IMR-90 (cell line): ENCODE measurements around the gene AMIGO2. TPM values are rescaled to one million over a fixed set of nuclear protein-coding genes. Genes with fewer than 3 reads are reported as not detected.

Experiments
- ATAC-seq: fragments of 200-7000 bp; cut with Tn5 transposase; 2 replicates; pipeline ENCODE4 v1.9.1; 2020; ENCODE audit warnings: low read depth, mild to moderate bottlenecking, moderate library complexity
- BruUV-seq: library from RNA; stranded (reverse); fragments of 400-500 nt; replicated peaks from 2 replicates; lab custom pipeline; 2021; lab: Mats Ljungman, UMichigan
- CTCF ChIA-PET: fragments of 300-600 bp; formaldehyde crosslinking; extraction: SDS; loops from one replicate; lab custom pipeline; 2021; ENCODE audit warnings: antibody characterized with exemption; lab: Yijun Ruan, JAX
- POLR2A ChIA-PET: fragments of 300-600 bp; sonication (Branson Sonifier 250); formaldehyde crosslinking; loops from one replicate; lab custom pipeline; 2022; ENCODE audit warnings: antibody characterized with exemption; ENCODE audit not compliant: unreplicated experiment; lab: Charles Lee
- DNase-seq: peaks from one replicate; pipeline ENCODE4 v3.0.0; 2013
- H2AFZ ChIP-seq: replicated peaks from 2 replicates; pipeline ENCODE3; 2013; ENCODE audit warnings: low read length, mild to moderate bottlenecking; ENCODE audit not compliant: poor library complexity
- H2AK5ac ChIP-seq: 2 replicates; pipeline ENCODE4 v1.6.1; 2013; ENCODE audit warnings: low read depth, low read length, inconsistent platforms
- H2AK9ac ChIP-seq: replicated peaks from 2 replicates; pipeline ENCODE3; 2013; ENCODE audit warnings: mild to moderate bottlenecking, low read depth, low read length, moderate library complexity; ENCODE audit not compliant: poor library complexity
- H2BK120ac ChIP-seq: 2 replicates; pipeline ENCODE4 v1.6.1; 2013; ENCODE audit warnings: low read depth, low read length, inconsistent platforms
- H2BK15ac ChIP-seq: 3 replicates; pipeline ENCODE4 v1.6.1; 2013; ENCODE audit warnings: low read depth, low read length, inconsistent platforms
- H2BK20ac ChIP-seq: 2 replicates; pipeline ENCODE4 v1.6.1; 2013; ENCODE audit warnings: low read depth, mild to moderate bottlenecking, inconsistent platforms, low read length, moderate library complexity
- H2BK5ac ChIP-seq: 2 replicates; pipeline ENCODE4 v1.6.1; 2013; ENCODE audit warnings: mild to moderate bottlenecking, low read depth, low read length, inconsistent platforms; ENCODE audit not compliant: poor library complexity, severe bottlenecking
- H3K14ac ChIP-seq: replicated peaks from 2 replicates; pipeline ENCODE4 v1.6.1; 2013; ENCODE audit warnings: low read depth, low read length, inconsistent platforms
- H3K18ac ChIP-seq: 2 replicates; pipeline ENCODE4 v1.6.1; 2013; ENCODE audit warnings: low read depth, low read length, control low read depth
- H3K23ac ChIP-seq: 2 replicates; pipeline ENCODE4 v1.6.1; 2013; ENCODE audit warnings: low read depth, low read length, inconsistent platforms
- H3K27ac ChIP-seq: 2 replicates; pipeline ENCODE4 v1.5.1; 2013; ENCODE audit warnings: mild to moderate bottlenecking, control low read depth, low read length; ENCODE audit not compliant: insufficient read depth
- H3K27me3 ChIP-seq: 2 replicates; pipeline ENCODE4 v1.6.1; 2013; ENCODE audit warnings: low read length; ENCODE audit not compliant: control insufficient read depth, insufficient read depth
- H3K36me3 ChIP-seq: 2 replicates; pipeline ENCODE4 v1.6.1; 2013; ENCODE audit warnings: low read length, mixed read lengths; ENCODE audit not compliant: control insufficient read depth, insufficient read depth
- H3K4ac ChIP-seq: 2 replicates; pipeline ENCODE4 v1.6.1; 2013; ENCODE audit warnings: low read depth, low read length, inconsistent platforms
- H3K4me1 ChIP-seq: 2 replicates; pipeline ENCODE4 v1.6.1; 2013; ENCODE audit warnings: low read length, mixed read lengths; ENCODE audit not compliant: control insufficient read depth, insufficient read depth
- H3K4me2 ChIP-seq: 2 replicates; pipeline ENCODE4 v1.6.1; 2013; ENCODE audit warnings: low read depth, mild to moderate bottlenecking, control low read depth, low read length, moderate library complexity
- H3K4me3 ChIP-seq: 2 replicates; pipeline ENCODE4 v1.5.1; 2013; ENCODE audit warnings: low read depth, mild to moderate bottlenecking, control low read depth, low read length, moderate library complexity; ENCODE audit not compliant: insufficient read depth
- H3K56ac ChIP-seq: 2 replicates; pipeline ENCODE4 v1.6.1; 2013; ENCODE audit warnings: low read length, inconsistent platforms; ENCODE audit not compliant: insufficient read depth; ENCODE audit errors: extremely low read depth
- H3K79me1 ChIP-seq, 2 experiments: 2 replicates each; pipeline ENCODE4 v1.6.1; 2013; ENCODE audit warnings: low read length in 2 of 2, inconsistent platforms in 1 of 2, low read depth in 1 of 2
- H3K9ac ChIP-seq: 2 replicates; pipeline ENCODE4 v1.6.1; 2013; ENCODE audit warnings: low read depth, low read length, control low read depth
- H3K9me1 ChIP-seq: 2 replicates; pipeline ENCODE4 v1.6.1; 2013; ENCODE audit warnings: low read length, inconsistent platforms; ENCODE audit not compliant: insufficient read depth
- H3K9me3 ChIP-seq: 2 replicates; pipeline ENCODE4 v1.6.1; 2013; ENCODE audit warnings: low read length; ENCODE audit not compliant: control insufficient read depth, insufficient read depth
- H4K20me1 ChIP-seq: 2 replicates; pipeline ENCODE4 v1.6.1; 2013; ENCODE audit warnings: low read length, inconsistent platforms; ENCODE audit not compliant: insufficient read depth
- H4K5ac ChIP-seq: 2 replicates; pipeline ENCODE4 v1.6.1; 2013; ENCODE audit warnings: mild to moderate bottlenecking, low read depth, low read length, control low read depth
- H4K8ac ChIP-seq, 2 experiments: 2 replicates each; pipeline ENCODE4 v1.6.1; 2013; ENCODE audit warnings: low read depth in 2 of 2, low read length in 2 of 2, control low read depth in 1 of 2, inconsistent platforms in 1 of 2
- H4K91ac ChIP-seq: 2 replicates; pipeline ENCODE4 v1.6.1; 2013; ENCODE audit warnings: low read depth, low read length, inconsistent platforms; ENCODE audit not compliant: insufficient read depth
- BHLHE40 ChIP-seq: fragments of 150-350 bp; IDR thresholded peaks from 2 replicates; pipeline ENCODE4 v1.6.1; 2016; ENCODE audit warnings: mild to moderate bottlenecking, low read depth, low read length
- CEBPB ChIP-seq: IDR thresholded peaks from 2 replicates; pipeline ENCODE4 v1.6.1; 2012; ENCODE audit warnings: low read depth, low read length, improper control_type of control experiment
- NFE2L2 ChIP-seq: fragments of 150-350 bp; IDR thresholded peaks from 2 replicates; pipeline ENCODE4 v1.6.1; 2016; ENCODE audit warnings: low read depth, mild to moderate bottlenecking, low read length
- RCOR1 ChIP-seq: IDR thresholded peaks from 2 replicates; pipeline ENCODE4 v1.6.1; 2012; ENCODE audit warnings: mild to moderate bottlenecking, low read length, improper control_type of control experiment; ENCODE audit not compliant: insufficient replicate concordance
- SMC3 ChIP-seq: fragments of 150-350 bp; IDR thresholded peaks from 2 replicates; pipeline ENCODE4 v1.6.1; 2016; ENCODE audit warnings: low read depth, mild to moderate bottlenecking, antibody characterized with exemption, low read length, moderate library complexity
- USF2 ChIP-seq: fragments of 150-350 bp; IDR thresholded peaks from 2 replicates; pipeline ENCODE4 v1.6.1; 2017; ENCODE audit warnings: mild to moderate bottlenecking, antibody characterized with exemption, low read length, low read depth
- WGBS, 2 experiments: methylation state at CpG; one replicate each; pipeline versions ENCODE4 v1.1.5 to v1.1.7; 2013; ENCODE audit warnings: missing lambda C conversion rate in 2 of 2; ENCODE audit not compliant: insufficient read length in 1 of 2; ENCODE audit errors: extremely low coverage in 2 of 2; 5-methylcytosine and 5-hydroxymethylcytosine counted together
- dilution Hi-C: fragments of 300-500 bp; cut with HindIII; formaldehyde crosslinking; loops from one replicate; pipeline ENCODE4 v1.14.3; 2018; ENCODE audit warnings: low sequenced_read_pairs; ENCODE audit not compliant: unreplicated experiment
- in situ Hi-C: fragments of 300-500 bp; cut with MboI; formaldehyde crosslinking; loops from 3 replicates; pipeline ENCODE4 v1.14.3; 2019; ENCODE audit warnings: low sequenced_read_pairs, inconsistent platforms, mixed read lengths
- intact Hi-C: fragments of 100-400 bp; cut with micrococcal nuclease; formaldehyde crosslinking; loops from 2 replicates; pipeline ENCODE4 v1.10.0; 2022
- polyA plus RNA-seq, 3 experiments: library from polyadenylated mRNA; depleted of rRNA; stranded (reverse); fragments of >200 nt; gene quantifications; 2 replicates each; pipeline ENCODE4 v1.2.3, GENCODE V29; 2012; ENCODE audit warnings: low replicate concordance in 1 of 3
- total RNA-seq: library from RNA; depleted of rRNA; stranded (reverse); fragments of >200 nt; gene quantifications from 2 replicates; pipeline ENCODE4 v1.2.3, GENCODE V29; 2012

AMIGO2 gene
- total and polyA plus RNA-seq, 2 of the 4 experiments (the other 2 are of a cell fraction), result 20.1 to 32.6 TPM

DNA sequence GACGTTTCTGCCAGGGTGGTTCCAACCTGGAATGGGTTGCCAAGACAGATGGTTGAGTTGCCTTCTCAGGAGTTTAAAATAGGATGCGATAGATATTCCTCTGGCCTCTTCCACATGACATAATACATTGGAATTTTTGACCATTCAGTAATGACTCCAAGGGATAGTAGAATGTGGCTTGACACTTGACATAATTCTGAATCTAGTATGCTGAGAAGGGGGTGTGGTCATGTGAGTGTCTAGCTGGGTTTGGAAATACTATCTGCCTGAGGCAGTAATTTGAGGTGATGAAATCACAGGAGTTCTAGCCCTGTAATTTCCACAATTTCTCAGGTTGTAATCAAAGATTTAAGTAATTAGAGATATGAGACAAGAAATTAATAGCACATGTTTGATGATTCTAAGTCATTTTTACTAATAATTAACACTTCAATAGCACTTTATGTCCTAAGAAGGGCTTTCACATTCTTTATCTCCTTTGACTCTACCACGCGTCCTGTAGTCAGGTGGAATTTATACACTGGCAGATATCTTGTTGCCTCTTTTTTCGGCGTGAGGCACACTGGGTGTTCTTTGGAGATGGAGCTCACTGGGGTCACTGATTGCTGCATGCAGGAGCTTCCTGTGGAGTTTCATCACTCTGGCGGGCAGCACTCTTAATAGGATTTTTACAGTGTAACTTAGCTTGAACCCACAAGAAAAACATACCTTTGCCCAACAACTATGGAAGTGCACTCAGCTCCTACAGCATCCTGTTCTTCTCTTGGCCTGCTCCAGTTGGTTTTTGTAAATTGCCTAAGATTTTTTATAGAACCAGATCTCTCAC, 3.2 kb upstream of the AMIGO2 start:
- POLR2A ChIA-PET, result interaction anchor here (0.9 kb wide), 1 partner anchor 13 kb away, joined by 4 read pairs; no protein-coding TSS in a partner anchor
- DNase-seq (peak; percentile 95), ATAC-seq (peak; percentile 29)
- Histone ChIP-seq H4K5ac (peak overlapping the region; percentile 36; the same call in 1 of the 2 replicates), H2AFZ (no peak overlapping the region), H3K36me3 (no peaks in the 10 kb centered on the region), H4K91ac (peak overlapping the region; percentile 45), H4K8ac (peak overlapping the region; percentile 35 to 61; a peak in 3 of 4 replicates), H3K56ac (peak overlapping the region; percentile 19; the same call in 1 of the 2 replicates), H3K4ac (peak overlapping the region; percentile 86), H3K4me1 (peaks cover 14% of the 10 kb centered on the region), H3K9ac (no peak overlapping the region), H3K14ac (peak overlapping the region; percentile 30), H2AK9ac (no peak overlapping the region), H3K23ac (peak overlapping the region; percentile 39), H3K18ac (peak overlapping the region; percentile 66; the same call in 1 of the 2 replicates), H3K27ac (no peak overlapping the region), H3K9me1 (peaks cover 7% of the 10 kb centered on the region), H3K4me2 (peak overlapping the region; percentile 66; the same call in 1 of the 2 replicates), H2BK20ac (peak overlapping the region; percentile 89), H3K27me3 (no peaks in the 10 kb centered on the region), H3K4me3 (no peak overlapping the region), H2AK5ac (peak overlapping the region; percentile 51; the same call in 1 of the 2 replicates), H2BK15ac (peak overlapping the region; percentile 82; the same call in 2 of the 3 replicates), H2BK120ac (peak overlapping the region; percentile 82), H2BK5ac (peak overlapping the region; percentile 62), H3K79me1 (peaks cover 2 to 60% of the 10 kb centered on the region in 2 experiments; a peak in 2 of 4 replicates), H4K20me1 (no peaks in the 10 kb centered on the region), H3K9me3 (no peaks in the 10 kb centered on the region)
- CTCF ChIA-PET, result interaction anchor here (0.5 to 0.6 kb wide), 2 partner anchors 60 to 629 kb away, joined by 3 read pairs; no protein-coding TSS in a partner anchor
- dilution Hi-C loops, result no loop called here
- no TSS peak for BruUV-seq
- no CpG with 5 or more reads among the region's 7 CpGs for WGBS, 2 experiments
- in situ Hi-C loops, result no loop called here
- TF ChIP-seq BHLHE40 (peak; percentile 79), RCOR1 (no peak), USF2 (peak; percentile 40; the same call in 1 of the 2 replicates), SMC3 (0 out of 2 replicates have a peak, but pooled peaks have one; percentile 5), CEBPB (peak; percentile 94), NFE2L2 (no peak)
- intact Hi-C loops, result loop anchor here (5.0 kb wide), 1 partner anchor 314 kb away; no protein-coding TSS in a partner anchor
